GM21619 (cell line): ENCODE data around the gene CYB5D1.
A peak's percentile ranks its signal among the peaks of the same experiment; 100 is the strongest.
"Not testable (repeated sequence)": the region's sequence is repeated elsewhere in the genome, so short reads cannot be mapped to it uniquely, and the experiment has no call there.

Experiments
- ATAC-seq: cut with Tn5 transposase; IDR thresholded peaks from one replicate; pipeline ENCODE4 v1.9.1; 2021; ENCODE audit not compliant: unreplicated experiment

CYB5D1 gene, protein sequence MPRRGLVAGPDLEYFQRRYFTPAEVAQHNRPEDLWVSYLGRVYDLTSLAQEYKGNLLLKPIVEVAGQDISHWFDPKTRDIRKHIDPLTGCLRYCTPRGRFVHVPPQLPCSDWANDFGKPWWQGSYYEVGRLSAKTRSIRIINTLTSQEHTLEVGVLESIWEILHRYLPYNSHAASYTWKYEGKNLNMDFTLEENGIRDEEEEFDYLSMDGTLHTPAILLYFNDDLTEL

DNA sequence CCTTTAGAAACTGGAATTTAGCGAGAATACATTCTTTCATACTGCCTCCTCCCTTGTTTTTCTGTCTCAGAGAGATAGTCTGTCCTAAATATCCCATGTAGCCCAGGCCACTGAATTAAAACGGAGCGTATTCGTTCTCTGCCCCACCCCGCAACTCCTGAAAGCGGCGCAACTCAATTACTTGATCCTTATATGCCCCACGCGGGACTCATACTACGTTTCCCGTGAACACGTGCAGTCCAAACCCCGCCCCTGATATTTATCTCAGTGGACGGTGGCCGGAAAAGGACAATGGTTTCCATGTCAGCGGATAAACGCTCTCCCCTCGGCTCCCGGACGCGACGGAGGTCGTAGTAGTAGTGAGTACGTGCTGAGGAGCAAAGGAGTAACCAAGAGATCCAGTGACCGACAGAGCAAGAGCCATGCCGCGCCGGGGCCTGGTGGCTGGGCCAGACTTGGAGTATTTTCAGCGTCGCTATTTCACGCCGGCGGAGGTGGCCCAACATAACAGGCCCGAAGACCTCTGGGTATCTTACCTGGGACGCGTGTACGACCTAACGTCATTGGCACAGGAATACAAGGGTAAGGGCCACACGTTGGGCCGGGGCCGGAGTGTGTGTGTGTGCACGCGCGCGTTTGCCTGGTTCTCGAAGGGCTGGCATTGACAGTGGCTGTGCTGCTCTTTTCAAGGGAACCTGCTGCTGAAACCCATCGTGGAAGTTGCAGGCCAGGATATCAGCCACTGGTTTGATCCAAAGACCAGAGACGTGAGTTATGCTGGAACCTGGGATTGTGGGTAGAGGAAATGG lies at the start of gene CYB5D1:
TSS of gene CYB5D1 (plus strand) at position 291 of the 809 bp plus-strand sequence. CDS start at position 423, 132 bp downstream.
- ATAC-seq, result peak; percentile 29

DNA sequence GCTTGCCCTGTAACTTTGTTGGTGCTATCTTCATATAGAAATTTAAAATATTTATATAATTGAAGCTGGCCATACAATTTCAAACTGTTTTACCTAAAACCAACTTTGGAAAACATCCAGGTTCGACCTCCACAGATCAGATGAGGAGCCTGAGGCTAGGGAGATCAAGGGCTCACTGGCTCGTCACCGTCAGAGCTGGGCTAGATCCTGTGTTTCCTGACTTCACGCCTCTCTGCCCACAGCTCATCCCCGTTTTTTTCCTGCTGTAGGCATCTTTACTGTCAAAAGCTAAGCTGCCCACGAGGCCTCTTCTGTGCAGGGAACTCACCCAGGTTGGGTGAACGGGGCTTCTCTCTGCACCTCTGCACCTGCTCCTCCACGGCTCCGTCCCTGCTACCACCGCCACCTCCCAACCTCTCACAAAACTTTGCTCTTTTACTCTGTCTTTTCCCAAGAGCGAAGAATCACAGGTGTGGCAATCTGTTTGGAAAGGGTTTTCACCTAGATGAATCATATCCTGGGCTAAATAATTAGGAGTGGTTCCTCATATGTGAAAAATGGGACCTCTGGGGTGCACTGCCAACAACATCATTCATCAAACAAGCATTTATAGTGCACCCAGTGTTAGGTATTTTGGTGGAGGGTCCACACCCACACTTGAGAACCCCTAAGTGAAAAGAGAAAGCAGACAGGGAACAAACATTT lies 48.6 kb upstream of the CYB5D1 start:
- ATAC-seq, result no peak

DNA sequence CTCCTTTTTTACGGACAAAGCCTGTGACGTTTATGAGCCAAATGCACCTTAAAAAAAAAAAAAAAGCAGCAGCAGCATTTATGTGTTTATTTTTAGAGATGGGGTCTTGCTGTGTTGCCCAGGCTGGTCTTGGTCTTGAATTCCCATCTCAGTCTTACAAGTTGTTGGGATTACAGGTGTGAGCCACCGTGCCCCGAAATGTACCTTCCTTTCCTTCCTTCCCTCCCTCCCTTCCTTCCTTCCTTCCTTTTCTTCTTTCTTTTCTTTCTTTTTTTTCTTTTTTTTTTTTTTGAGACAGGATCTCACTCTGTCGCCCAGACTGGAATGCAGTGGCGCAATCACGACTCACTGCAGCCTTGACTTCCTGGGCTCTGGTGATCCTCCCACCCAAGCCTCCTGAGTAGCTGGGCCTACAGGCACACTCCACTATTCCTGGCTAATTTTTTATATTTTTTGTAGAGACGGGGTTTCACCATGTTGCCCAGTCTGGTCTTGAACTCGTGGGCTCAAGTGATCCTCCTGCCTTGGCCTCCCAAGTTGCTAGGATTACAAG lies 47.9 kb upstream of the CYB5D1 start:
- ATAC-seq, result not testable (repeated sequence)

DNA sequence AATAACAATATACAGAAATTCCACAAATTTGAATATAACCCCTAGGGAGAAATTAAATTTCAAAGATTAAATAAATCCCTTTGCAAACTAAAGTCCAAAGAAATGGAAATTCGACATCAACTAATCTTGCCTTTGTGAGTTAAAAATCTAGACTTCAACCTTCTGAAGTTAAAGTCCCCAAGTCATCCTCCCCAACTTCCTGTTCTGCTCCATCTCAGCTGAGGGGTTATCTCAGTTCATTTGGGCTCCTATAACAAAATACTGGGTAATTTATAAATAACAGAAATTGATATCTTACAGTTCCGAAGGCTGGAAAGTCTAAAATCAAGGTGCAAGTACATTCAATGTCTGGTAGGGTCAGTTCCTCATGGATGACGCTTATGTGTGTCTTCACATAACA lies 46.6 kb upstream of the CYB5D1 start:
- no peak for ATAC-seq

DNA sequence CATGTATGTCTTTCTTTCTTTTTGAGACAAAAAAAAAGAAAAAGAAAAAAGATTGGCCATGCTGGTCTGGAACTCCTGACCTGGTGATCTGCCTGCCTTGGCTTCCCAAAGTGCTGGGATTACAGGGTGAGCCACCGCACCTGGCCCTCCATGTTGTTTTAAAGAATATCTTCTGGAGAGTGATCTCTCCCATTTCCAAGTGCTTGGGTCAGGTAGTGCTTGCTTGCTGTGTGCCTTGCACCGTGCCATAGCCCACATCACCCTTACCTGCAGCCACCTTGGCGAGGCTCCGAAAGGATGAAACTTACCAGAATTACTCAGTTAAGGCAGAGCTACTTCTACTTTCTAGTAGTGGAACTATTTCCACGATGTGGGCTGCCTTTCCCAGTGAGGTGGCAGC lies 42.8 kb upstream of the CYB5D1 start:
- no peak for ATAC-seq

DNA sequence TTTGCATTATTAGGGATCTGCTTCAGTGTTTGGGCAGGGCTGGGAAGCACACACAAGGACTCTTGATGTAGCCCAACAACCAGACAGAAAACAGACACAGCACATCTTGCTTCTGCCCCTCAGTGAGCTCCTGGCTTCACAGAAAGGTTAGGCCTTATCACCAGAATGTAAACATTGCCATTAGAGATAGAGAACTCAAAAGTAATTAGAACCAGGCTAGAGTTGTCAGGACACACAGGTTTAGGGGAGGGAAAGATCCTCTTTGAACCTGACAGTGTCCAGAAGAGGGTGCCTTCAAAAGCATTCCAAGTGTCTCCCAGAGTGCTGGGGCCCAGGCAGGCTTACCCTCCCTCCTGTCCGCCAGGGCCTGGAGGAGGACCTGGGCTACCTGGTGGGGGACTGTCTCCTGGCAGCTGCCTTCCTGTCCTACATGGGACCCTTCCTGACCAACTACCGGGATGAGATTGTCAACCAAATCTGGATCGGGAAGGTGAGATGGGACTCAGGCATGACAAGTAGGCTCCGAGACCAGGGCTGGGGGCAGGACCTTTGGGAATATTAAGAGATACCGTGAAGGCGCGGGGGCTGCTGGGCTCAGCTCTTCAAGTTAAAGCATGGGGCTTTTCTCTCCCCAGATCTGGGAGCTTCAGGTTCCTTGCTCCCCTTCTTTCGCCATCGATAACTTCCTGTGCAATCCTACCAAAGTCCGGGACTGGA lies 40.7 kb upstream of the CYB5D1 start:
- no peak for ATAC-seq

DNA sequence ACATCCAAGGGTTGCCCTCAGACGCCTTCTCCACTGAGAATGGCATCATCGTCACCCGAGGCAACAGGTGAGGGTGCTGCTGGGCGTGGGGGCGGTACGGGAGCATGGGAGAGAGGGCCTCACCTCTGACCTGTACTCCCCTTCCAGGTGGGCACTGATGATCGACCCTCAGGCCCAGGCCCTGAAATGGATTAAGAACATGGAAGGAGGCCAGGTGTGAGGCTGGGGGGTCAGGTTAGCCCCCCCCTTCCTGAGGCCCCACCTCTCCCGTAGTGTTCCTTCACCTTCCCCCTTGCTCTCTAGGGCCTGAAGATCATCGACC lies 40.2 kb upstream of the CYB5D1 start:
- no peak for ATAC-seq

DNA sequence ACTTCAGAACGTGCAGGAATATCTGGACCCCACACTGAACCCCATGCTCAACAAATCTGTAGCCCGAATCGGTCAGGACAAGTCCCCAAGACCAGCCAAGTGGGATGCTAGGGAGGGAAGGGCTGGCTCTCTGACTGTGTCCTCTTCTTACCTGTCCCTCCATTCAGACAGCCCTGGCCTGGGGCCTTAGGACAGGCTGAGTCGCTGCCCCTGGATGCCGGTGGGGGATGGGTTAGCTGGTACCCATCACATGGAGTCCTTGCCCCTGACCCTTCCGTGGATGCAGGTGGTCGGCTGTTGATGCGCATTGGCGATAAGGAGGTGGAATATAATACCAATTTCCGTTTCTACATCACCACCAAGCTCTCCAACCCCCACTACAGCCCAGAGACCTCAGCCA lies 39.8 kb upstream of the CYB5D1 start:
- no peak for ATAC-seq

DNA sequence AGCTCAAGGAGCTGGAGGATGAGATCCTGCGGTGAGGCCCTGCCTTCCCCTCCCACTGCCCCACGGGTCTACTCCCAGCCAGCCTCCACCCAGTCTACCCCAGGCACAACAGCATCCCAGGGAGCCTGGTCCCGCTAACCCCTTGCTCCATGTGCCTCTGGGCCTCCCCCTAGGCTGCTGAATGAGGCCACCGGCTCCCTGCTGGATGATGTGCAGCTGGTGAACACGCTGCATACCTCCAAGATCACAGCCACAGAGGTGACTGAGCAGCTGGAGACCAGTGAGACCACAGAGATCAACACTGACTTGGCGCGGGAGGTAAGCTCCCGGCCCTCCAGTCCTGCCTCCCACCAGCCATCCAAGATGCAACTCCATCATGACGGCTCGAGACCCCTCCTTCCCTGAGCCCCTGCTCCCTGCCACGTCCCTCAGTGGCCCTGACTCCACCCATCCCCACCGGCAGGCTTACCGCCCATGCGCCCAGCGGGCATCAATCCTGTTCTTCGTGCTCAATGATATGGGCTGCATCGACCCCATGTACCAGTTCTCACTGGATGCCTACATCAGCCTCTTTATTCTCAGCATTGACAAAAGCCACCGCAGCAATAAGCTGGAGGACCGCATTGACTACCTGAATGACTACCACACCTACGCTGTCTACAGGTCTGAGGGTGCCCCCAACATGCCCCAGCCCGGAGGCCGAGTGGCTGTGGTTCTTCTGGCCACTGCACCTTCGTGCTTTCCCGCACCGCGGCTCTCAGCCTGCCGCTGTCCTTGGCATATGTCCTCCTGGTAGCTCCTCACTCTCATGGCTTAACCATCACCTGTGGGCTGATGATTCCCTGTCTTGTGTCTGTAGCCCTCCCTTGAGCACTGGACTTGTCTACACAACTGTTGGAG lies 38.8 kb upstream of the CYB5D1 start:
- ATAC-seq, result no peak

DNA sequence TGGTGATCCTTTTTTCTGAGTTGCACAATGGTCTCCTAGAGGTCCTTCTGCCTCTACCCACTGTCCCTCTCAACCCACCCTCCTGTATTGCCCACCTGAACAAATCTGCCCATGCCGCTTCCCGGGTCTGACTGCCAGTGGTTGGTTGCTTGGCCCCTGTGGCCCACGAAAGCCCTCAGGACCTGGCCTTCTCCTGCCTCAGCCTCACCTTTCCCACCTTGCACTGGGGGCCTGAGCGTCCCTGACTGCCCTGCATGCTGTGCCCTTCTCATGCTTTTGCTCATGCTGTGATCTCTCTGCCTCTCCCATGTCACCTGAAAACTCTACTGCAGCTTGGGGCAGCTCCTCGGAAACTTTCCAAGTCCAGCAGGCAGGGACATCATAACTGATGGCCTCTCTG lies 37.6 kb upstream of the CYB5D1 start:
- ATAC-seq, result no peak

DNA sequence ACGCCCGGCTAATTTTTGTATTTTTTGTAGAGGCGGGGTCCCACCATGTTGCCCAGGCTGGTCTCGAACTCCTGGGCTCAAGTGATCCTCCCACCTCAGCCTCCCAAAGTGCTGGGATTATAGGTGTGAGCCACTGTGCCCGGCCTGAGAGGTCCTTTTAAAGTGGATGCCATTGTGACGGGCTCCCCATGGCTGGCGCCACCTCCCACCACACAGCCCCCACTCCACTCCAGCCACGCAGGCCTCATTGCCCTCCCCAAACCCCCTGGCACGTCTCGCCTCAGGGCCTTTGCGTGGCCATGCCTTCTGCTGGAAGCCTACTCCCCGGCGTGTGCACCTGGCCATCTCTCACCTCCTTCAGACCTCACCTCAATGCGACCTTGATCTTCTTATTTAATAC lies 35.7 kb upstream of the CYB5D1 start:
- ATAC-seq, result no peak

DNA sequence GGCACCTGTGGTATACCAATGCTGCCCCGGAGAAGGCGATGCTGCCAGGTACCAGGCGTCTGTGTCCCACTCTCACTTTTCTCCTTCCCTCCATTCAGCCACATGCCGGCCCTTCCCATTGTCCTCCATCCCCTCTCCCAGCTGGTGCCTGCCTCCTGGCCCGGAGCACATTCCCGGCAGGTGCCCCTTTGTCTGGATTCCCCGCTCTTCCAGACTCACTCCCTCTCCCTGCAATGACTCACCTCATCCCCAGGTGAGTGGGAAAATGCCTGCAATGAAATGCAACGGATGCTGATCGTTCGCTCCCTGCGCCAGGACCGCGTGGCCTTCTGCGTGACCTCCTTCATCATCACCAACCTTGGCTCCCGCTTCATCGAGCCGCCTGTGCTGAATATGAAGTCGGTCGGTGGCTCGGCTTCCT lies 34.2 kb upstream of the CYB5D1 start:
- ATAC-seq, result no peak

DNA sequence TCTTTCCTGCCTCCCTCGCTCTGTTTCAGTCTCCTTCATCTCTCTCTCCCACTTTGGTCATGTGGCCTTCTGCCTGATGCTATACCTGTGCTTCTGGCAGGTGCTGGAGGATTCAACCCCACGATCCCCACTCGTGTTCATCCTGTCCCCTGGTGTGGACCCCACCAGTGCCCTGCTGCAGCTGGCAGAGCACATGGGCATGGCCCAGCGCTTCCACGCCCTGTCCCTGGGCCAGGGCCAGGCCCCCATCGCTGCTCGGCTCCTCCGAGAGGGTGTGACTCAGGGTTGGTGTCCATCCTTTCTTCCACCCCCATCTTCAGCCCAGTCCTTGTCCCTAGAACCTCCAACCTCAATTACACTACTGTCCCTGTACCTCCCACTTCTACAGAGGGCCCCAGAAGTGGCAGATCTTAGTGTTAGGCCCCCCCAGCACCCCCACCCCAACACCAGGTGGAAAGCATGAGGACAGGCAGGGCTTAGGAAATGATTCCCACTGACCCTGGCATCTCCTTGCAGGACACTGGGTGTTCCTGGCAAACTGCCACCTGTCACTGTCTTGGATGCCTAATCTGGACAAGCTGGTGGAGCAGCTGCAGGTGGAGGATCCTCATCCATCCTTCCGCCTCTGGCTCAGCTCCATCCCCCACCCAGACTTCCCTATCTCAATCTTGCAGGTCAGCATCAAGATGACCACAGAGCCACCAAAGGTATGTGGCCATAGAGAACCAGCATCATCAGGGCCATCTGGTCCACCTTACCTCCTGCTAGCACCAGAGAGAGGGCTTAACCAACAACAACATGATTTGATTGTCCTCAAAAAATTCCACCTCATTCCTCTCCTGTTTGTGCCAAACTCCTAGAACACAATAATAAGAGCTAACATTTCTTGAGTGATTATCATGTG lies 33.5 kb upstream of the CYB5D1 start:
- ATAC-seq, result no peak

DNA sequence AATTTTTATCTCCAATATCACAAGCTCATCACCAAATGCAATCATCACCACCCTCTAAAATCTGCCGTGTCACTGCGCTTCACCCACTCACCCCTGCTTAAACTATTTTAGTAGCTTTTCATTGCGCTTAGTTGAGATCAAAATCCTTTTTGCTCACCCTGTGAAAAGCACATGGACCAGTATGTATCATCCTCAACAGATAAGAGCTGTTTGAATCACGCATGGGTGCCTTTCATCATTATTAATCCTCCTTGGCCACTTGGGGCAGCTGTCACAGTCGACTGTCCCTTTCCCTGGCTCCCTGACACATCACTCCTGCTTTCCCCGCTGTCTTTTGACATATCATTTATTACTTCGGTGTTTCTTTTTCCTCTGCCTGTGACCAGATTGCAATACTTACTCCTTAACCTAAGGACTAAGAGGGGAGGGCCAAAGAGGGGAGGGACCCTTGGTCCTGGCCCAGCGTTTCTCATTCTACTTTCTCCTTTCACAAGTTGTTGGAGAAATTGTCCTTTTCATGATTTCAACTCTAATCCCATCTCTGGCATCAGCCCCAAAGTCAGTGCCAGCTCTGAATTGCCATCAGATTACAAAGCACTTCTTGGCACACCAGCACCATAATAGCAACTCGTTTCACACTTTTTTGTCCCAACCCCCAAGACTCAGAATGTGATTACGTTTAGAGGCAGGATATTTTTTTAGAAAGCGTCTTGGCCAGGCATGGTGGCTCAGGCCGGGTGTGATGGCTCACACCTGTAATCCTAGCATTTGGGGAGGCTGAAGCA lies 32.4 kb upstream of the CYB5D1 start:
- no peak for ATAC-seq

DNA sequence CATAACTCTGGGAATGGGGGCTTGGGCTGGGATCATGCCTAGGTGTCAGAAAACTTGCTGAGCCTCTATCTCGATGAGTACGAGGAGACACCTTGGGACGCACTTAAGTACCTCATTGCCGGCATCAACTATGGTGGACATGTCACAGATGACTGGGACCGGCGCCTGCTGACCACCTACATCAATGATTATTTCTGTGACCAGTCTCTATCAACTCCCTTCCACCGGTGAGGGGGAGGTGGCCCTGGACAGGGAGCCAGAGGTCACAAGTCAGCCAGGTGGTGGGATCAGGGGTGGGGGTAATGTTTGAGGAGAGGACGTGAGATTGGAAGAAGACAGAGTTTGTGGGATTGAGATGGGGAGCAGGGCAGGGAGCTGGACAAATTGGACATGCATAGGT lies 27.2 kb upstream of the CYB5D1 start:
- ATAC-seq, result no peak

DNA sequence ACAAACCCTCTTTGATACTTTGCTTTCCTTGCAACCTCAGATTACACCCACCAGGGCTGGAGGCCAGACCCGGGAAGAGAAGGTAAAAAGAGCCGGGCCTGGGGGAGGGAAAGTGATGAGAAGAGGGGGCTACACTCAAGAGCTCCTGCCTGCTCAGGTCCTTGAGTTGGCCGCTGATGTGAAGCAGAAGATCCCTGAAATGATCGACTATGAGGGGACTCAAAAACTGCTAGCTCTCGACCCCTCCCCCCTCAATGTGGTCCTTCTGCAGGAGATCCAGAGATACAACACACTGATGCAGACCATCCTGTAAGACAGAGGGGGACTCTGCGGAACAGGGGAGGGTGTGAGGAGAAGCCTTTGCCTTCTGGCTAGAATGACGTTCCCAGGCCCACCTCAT lies 26.6 kb upstream of the CYB5D1 start:
- ATAC-seq, result no peak

DNA sequence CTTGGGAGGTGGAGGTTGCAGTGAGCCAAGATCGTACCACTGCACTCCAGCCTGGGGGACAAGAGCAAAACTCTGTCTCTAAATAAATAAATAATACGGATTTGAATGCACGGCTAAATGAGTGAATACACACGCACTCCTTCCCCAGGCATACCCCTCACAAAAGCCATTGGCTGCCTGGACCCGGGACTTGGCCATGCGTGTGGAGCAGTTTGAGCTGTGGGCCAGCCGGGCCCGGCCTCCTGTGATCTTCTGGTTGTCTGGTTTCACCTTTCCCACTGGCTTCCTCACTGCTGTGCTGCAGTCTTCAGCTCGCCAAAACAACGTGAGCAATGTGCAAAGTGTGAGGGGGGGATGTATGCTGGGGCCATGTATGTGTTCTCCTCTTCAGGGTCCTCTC lies 25.4 kb upstream of the CYB5D1 start:
- ATAC-seq, result no peak

DNA sequence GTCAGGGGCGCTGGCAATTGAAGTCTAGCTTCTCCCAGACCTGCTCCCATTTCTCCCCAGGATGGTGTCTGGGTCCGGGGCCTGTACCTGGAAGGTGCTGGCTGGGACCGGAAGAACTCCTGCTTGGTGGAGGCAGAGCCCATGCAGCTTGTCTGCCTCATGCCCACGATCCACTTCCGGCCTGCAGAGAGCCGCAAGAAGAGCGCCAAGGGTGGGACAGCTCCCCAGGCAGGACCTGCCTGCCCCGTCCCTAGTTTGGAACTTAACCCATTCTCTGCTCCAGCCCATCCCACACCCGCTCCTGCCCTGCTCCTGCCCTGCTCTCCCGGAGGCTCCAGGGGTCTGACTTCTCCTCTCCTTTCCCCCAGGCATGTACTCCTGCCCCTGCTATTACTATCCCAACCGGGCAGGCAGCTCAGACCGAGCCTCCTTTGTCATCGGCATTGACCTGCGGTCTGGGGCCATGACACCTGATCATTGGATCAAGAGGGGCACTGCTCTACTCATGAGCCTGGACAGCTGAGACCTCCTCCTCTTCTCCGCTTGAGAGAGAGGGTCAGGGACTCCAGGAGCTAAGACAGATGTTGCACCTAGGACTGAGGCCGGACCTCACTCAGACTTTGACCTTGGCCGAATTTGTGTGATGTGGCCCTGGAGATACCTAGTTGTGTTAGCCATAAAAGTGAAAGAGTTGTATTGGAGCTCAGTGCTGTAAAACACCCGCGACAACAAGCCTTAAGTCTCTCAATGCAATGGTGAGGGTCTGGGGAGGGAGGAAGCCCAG lies 24.6 kb upstream of the CYB5D1 start:
- no peak for ATAC-seq
